Uterus (tissue), 2 donors: ENCODE measurements around the gene PLEKHG3.

ENCODE experiments used
- CTCF ChIP-seq, 4 experiments: fragments of 200-600 bp in 2 of 4; fragments of 450-650 bp in 2 of 4; sonication (generic) in 2 of 4; IDR thresholded peaks; one replicate each; pipeline ENCODE4 v1.5.1; 2016 to 2019; ENCODE audit warnings: antibody characterized with exemption in 4 of 4, mild to moderate bottlenecking in 2 of 4, moderate library complexity in 1 of 4
- POLR2A ChIP-seq, 2 donors: fragments of 450-650 bp; IDR thresholded peaks; one replicate each; pipeline ENCODE4 v1.6.1; 2016; ENCODE audit warnings: antibody characterized with exemption in 2 of 2, mild to moderate bottlenecking in 1 of 2, moderate library complexity in 1 of 2

- TF ChIP-seq CTCF (IDR thresholded peaks at IDR 0.05) (no peak), POLR2A (IDR thresholded peaks at IDR 0.05) (no peak)
These were observed 27.7 kb upstream of the PLEKHG3 start for GRCh38 chr14:64676410-64677008.
